HCT116 (cell line): ENCODE measurements around the gene ARHGAP10. TPM values are rescaled to one million over a fixed set of nuclear protein-coding genes. Genes with fewer than 3 reads are reported as not detected.

ENCODE experiments used
- ATAC-seq: fragments of 200-7000 bp; cut with Tn5 transposase; 2 replicates; pipeline ENCODE4 v1.9.1; 2020; ENCODE audit warnings: mild to moderate bottlenecking, moderate library complexity
- BruUV-seq: library from RNA; stranded (reverse); fragments of 400-500 nt; replicated peaks from 2 replicates; lab custom pipeline; 2021; lab: Mats Ljungman, UMichigan
- CTCF ChIA-PET: fragments of 300-600 bp; sonication (Branson Sonifier 250); formaldehyde crosslinking; loops from one replicate; lab custom pipeline; 2021; ENCODE audit warnings: antibody characterized with exemption; lab: Charles Lee
- POLR2A ChIA-PET: fragments of 300-600, 350-600 bp; sonication (Branson Sonifier 250); formaldehyde crosslinking; loops from one replicate; lab custom pipeline; 2021; ENCODE audit warnings: antibody characterized with exemption; lab: Charles Lee
- RAD21 ChIA-PET, 2 experiments: fragments of 300-600 bp; sonication (Branson Sonifier 250); formaldehyde crosslinking; loops; one replicate each; lab custom pipeline; 2023; ENCODE audit warnings: low total read pairs in 2 of 2; ENCODE audit not compliant: uncharacterized antibody in 2 of 2, unreplicated experiment in 2 of 2, low non-redundant PET in 1 of 2; lab: Charles Lee
- DNase-seq: peaks from one replicate; pipeline ENCODE4 v3.0.0-alpha.2; 2010; ENCODE audit warnings: low read depth, low spot score
- H2AFZ ChIP-seq: fragments of 200-600 bp; shearing (Covaris generic), sonication (generic); 2 replicates; pipeline ENCODE4 v1.6.1; 2017; ENCODE audit warnings: low read depth, mixed run types, mixed read lengths, antibody characterized with exemption, low read length; ENCODE audit not compliant: poor library complexity, severe bottlenecking
- H3K27ac ChIP-seq: 2 replicates; pipeline ENCODE4 v1.5.1; 2012; ENCODE audit warnings: low read depth, low read length
- H3K27me3 ChIP-seq: fragments of 200-600 bp; sonication (generic); 2 replicates; pipeline ENCODE4 v1.6.1; 2016; ENCODE audit warnings: mixed run types, low read length, mixed read lengths; ENCODE audit not compliant: insufficient read depth
- H3K36me3 ChIP-seq, 2 experiments: fragments of 200-500 bp in 1 of 2; fragments of 200-600 bp in 1 of 2; sonication (Bioruptor generic) in 1 of 2; sonication (generic) in 1 of 2; 2 replicates each; pipeline versions ENCODE4 v1.5.1 to v1.6.1; 2014 to 2016; ENCODE audit warnings: low read length in 2 of 2, inconsistent platforms in 1 of 2, mixed read lengths in 1 of 2, mixed run types in 1 of 2; ENCODE audit not compliant: insufficient read depth in 2 of 2, control insufficient read depth in 1 of 2
- H3K4me1 ChIP-seq, 2 experiments: fragments of 200-600 bp in 1 of 2; sonication (generic) in 1 of 2; 2 replicates each; pipeline versions ENCODE4 v1.5.1 to v1.6.1; 2012 to 2017; ENCODE audit warnings: low read length in 2 of 2, inconsistent platforms in 1 of 2, mild to moderate bottlenecking in 1 of 2, mixed read lengths in 1 of 2, mixed run types in 1 of 2, moderate library complexity in 1 of 2; ENCODE audit not compliant: insufficient read depth in 2 of 2, control insufficient read depth in 1 of 2
- H3K4me2 ChIP-seq: fragments of 200-600 bp; sonication (generic); 2 replicates; pipeline ENCODE4 v1.6.1; 2017; ENCODE audit warnings: mixed run types, low read length, mixed read lengths
- H3K4me3 ChIP-seq, 2 experiments: fragments of 200-600 bp in 1 of 2; sonication (generic) in 1 of 2; replicated peaks in 1 of 2; 2 replicates each; pipeline ENCODE4 v1.5.1; 2011 to 2016; ENCODE audit warnings: low read length in 2 of 2, control low read depth in 1 of 2, low read depth in 1 of 2, mild to moderate bottlenecking in 1 of 2, mixed read lengths in 1 of 2, mixed run types in 1 of 2
- H3K79me2 ChIP-seq: fragments of 200-600 bp; sonication (generic); 2 replicates; pipeline ENCODE4 v1.6.1; 2017; ENCODE audit warnings: mild to moderate bottlenecking, mixed run types, low read length, moderate library complexity, mixed read lengths; ENCODE audit not compliant: insufficient read depth
- H3K9ac ChIP-seq: fragments of 200-600 bp; sonication (generic); 2 replicates; pipeline ENCODE4 v1.6.1; 2016; ENCODE audit warnings: low read length, mixed read lengths
- H3K9me2 ChIP-seq: fragments of 200-600 bp; sonication (generic), shearing (Covaris generic); 2 replicates; pipeline ENCODE4 v1.6.1; 2017; ENCODE audit warnings: mixed run types, mild to moderate bottlenecking, moderate library complexity; ENCODE audit not compliant: insufficient read depth
- H3K9me3 ChIP-seq, 2 experiments: fragments of 200-500 bp in 1 of 2; fragments of 200-600 bp in 1 of 2; sonication (Bioruptor generic) in 1 of 2; sonication (generic) in 1 of 2; 2 replicates each; pipeline ENCODE4 v1.6.1; 2014 to 2017; ENCODE audit warnings: low read length in 2 of 2, mixed read lengths in 2 of 2, inconsistent platforms in 1 of 2, low read depth in 1 of 2, mild to moderate bottlenecking in 1 of 2, mixed run types in 1 of 2, moderate library complexity in 1 of 2; ENCODE audit not compliant: control insufficient read depth in 1 of 2, insufficient read depth in 1 of 2
- H4K20me1 ChIP-seq: fragments of 200-600 bp; sonication (generic), shearing (Covaris generic); 2 replicates; pipeline ENCODE4 v1.6.1; 2017; ENCODE audit warnings: mixed run types, mild to moderate bottlenecking, moderate library complexity; ENCODE audit not compliant: insufficient read depth
- CBX3 ChIP-seq: IDR thresholded peaks from 2 replicates; pipeline ENCODE4 v1.6.1; 2012; ENCODE audit warnings: low read depth
- EGR1 ChIP-seq: IDR thresholded peaks from 2 replicates; pipeline ENCODE4 v1.6.1; 2012; ENCODE audit warnings: low read depth
- ELF1 ChIP-seq: IDR thresholded peaks from 2 replicates; pipeline ENCODE4 v1.6.1; 2012; ENCODE audit warnings: low read depth, borderline replicate concordance
- EZH2phosphoT487 ChIP-seq: fragments of 200-600 bp; IDR thresholded peaks from 2 replicates; pipeline ENCODE4 v1.6.1; 2018; ENCODE audit warnings: antibody characterized with exemption, borderline replicate concordance
- FOSL1 ChIP-seq: IDR thresholded peaks from 2 replicates; pipeline ENCODE4 v1.6.1; 2012; ENCODE audit warnings: low read depth
- JUND ChIP-seq: IDR thresholded peaks from 2 replicates; pipeline ENCODE4 v1.6.1; 2012
- SIN3A ChIP-seq: IDR thresholded peaks from 2 replicates; pipeline ENCODE4 v1.6.1; 2012; ENCODE audit warnings: low read depth
- SP1 ChIP-seq: IDR thresholded peaks from 2 replicates; pipeline ENCODE4 v1.6.1; 2012; ENCODE audit warnings: low read depth
- SRF ChIP-seq: IDR thresholded peaks from 2 replicates; pipeline ENCODE4 v1.6.1; 2012; ENCODE audit warnings: low read depth
- TCF7L2 ChIP-seq: IDR thresholded peaks from 2 replicates; pipeline ENCODE4 v1.7.0; 2011; ENCODE audit warnings: borderline replicate concordance, inconsistent platforms; ENCODE audit not compliant: insufficient read depth, insufficient read length; ENCODE audit errors: extremely low read depth
- ZFX ChIP-seq: fragments of 450-650 bp; IDR thresholded peaks from 2 replicates; pipeline ENCODE4 v1.6.1; 2017
- ZNF274 ChIP-seq: fragments of 200-500 bp; sonication (Bioruptor generic); IDR thresholded peaks from 2 replicates; pipeline ENCODE4 v1.6.1; 2014; ENCODE audit warnings: mild to moderate bottlenecking, low read depth, low read length, inconsistent platforms
- intact Hi-C: fragments of 100-400 bp; cut with micrococcal nuclease; formaldehyde crosslinking; loops from 2 replicates; pipeline ENCODE4 v1.10.0; 2022
- total RNA-seq: library from RNA; stranded (reverse); gene quantifications from one replicate; pipeline ENCODE4 v1.2.1, GENCODE V29; 2021; ENCODE audit not compliant: unreplicated experiment
- TF ChIP-seq, protein P1 (sequence below): IDR thresholded peaks from 2 replicates; pipeline ENCODE4 v1.6.1; 2012; ENCODE audit warnings: low read depth
- TF ChIP-seq, protein P2 (sequence below), 3 experiments: fragments of 200-600 bp in 1 of 3; sonication (generic) in 1 of 3; IDR thresholded peaks in 2 of 3; conservative IDR thresholded peaks in 1 of 3; 2 replicates each; pipeline ENCODE4 v1.5.1; 2012 to 2017; ENCODE audit warnings: low read depth in 2 of 3, low read length in 2 of 3, antibody characterized with exemption in 1 of 3, borderline replicate concordance in 1 of 3, control low read depth in 1 of 3, mild to moderate bottlenecking in 1 of 3, mixed read lengths in 1 of 3, mixed run types in 1 of 3, moderate library complexity in 1 of 3; ENCODE audit not compliant: insufficient read depth in 1 of 3
- TF ChIP-seq, protein P3 (sequence below): IDR thresholded peaks from 2 replicates; pipeline ENCODE4 v1.6.1; 2011; ENCODE audit warnings: mild to moderate bottlenecking, low read length, moderate library complexity; ENCODE audit not compliant: insufficient replicate concordance; ENCODE audit errors: extremely low read depth

The ARHGAP10 gene
- total RNA-seq, 1 experiment from 2014 or later = 24.7 TPM

DNA sequence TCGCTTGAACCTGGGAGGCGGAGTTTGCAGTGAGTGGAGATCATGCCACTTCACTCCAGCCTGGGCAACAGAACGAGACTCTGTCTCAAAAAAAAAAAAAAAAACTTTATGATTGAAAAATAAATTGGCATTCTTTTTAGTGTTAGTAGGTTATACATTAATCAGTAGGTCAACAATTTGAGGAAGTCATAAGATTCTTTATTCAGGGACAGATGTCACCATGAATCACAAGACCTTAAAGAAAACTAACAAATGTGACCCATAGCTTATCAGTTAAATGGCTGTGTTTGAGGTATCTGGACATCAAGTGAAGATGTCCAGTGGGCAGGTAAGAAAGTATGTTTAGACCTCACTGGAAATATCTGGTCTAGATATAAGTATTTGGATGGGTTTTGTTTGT, 38.7 kb upstream of the ARHGAP10 start:
- DNase-seq = no peak
- Histone ChIP-seq H2AFZ (no peak overlapping the region), H3K9me3 (no peaks in the 10 kb centered on the region), H3K27me3 (no peaks in the 10 kb centered on the region), H4K20me1 (no peaks in the 10 kb centered on the region), H3K4me3 (no peak overlapping the region), H3K9me2 (no peaks in the 10 kb centered on the region), H3K4me1 (no peaks in the 10 kb centered on the region), H3K9ac (no peak overlapping the region), H3K27ac (no peak overlapping the region), H3K79me2 (no peaks in the 10 kb centered on the region), H3K36me3 (no peaks in the 10 kb centered on the region), H3K4me2 (no peak overlapping the region)
- CTCF ChIA-PET = interaction anchor here (0.6 to 1.8 kb wide), 2 partner anchors 17 to 174 kb away, joined by 3 to 8 read pairs; no protein-coding TSS in a partner anchor
- POLR2A ChIA-PET = no interaction called here
- TF ChIP-seq SRF (no peak), SIN3A (no peak), SP1 (no peak), ZFX (no peak), CBX3 (no peak), TCF7L2 (no peak), EZH2phosphoT487 (no peak), ELF1 (no peak), JUND (no peak), FOSL1 (no peak), ZNF274 (no peak), EGR1 (no peak)
- TF ChIP-seq, protein P1, sequence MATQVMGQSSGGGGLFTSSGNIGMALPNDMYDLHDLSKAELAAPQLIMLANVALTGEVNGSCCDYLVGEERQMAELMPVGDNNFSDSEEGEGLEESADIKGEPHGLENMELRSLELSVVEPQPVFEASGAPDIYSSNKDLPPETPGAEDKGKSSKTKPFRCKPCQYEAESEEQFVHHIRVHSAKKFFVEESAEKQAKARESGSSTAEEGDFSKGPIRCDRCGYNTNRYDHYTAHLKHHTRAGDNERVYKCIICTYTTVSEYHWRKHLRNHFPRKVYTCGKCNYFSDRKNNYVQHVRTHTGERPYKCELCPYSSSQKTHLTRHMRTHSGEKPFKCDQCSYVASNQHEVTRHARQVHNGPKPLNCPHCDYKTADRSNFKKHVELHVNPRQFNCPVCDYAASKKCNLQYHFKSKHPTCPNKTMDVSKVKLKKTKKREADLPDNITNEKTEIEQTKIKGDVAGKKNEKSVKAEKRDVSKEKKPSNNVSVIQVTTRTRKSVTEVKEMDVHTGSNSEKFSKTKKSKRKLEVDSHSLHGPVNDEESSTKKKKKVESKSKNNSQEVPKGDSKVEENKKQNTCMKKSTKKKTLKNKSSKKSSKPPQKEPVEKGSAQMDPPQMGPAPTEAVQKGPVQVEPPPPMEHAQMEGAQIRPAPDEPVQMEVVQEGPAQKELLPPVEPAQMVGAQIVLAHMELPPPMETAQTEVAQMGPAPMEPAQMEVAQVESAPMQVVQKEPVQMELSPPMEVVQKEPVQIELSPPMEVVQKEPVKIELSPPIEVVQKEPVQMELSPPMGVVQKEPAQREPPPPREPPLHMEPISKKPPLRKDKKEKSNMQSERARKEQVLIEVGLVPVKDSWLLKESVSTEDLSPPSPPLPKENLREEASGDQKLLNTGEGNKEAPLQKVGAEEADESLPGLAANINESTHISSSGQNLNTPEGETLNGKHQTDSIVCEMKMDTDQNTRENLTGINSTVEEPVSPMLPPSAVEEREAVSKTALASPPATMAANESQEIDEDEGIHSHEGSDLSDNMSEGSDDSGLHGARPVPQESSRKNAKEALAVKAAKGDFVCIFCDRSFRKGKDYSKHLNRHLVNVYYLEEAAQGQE = no peak
- TF ChIP-seq, protein P2, sequence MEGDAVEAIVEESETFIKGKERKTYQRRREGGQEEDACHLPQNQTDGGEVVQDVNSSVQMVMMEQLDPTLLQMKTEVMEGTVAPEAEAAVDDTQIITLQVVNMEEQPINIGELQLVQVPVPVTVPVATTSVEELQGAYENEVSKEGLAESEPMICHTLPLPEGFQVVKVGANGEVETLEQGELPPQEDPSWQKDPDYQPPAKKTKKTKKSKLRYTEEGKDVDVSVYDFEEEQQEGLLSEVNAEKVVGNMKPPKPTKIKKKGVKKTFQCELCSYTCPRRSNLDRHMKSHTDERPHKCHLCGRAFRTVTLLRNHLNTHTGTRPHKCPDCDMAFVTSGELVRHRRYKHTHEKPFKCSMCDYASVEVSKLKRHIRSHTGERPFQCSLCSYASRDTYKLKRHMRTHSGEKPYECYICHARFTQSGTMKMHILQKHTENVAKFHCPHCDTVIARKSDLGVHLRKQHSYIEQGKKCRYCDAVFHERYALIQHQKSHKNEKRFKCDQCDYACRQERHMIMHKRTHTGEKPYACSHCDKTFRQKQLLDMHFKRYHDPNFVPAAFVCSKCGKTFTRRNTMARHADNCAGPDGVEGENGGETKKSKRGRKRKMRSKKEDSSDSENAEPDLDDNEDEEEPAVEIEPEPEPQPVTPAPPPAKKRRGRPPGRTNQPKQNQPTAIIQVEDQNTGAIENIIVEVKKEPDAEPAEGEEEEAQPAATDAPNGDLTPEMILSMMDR (IDR thresholded peaks at IDR 0.05 in 2 of 3, conservative IDR thresholded peaks at IDR 0.05 in 1 of 3; ENCODE audit: borderline replicate concordance in 1 of 3, insufficient read depth in 1 of 3, low read depth in 2 of 3, low read length in 2 of 3) = no peak
- TF ChIP-seq, protein P3, sequence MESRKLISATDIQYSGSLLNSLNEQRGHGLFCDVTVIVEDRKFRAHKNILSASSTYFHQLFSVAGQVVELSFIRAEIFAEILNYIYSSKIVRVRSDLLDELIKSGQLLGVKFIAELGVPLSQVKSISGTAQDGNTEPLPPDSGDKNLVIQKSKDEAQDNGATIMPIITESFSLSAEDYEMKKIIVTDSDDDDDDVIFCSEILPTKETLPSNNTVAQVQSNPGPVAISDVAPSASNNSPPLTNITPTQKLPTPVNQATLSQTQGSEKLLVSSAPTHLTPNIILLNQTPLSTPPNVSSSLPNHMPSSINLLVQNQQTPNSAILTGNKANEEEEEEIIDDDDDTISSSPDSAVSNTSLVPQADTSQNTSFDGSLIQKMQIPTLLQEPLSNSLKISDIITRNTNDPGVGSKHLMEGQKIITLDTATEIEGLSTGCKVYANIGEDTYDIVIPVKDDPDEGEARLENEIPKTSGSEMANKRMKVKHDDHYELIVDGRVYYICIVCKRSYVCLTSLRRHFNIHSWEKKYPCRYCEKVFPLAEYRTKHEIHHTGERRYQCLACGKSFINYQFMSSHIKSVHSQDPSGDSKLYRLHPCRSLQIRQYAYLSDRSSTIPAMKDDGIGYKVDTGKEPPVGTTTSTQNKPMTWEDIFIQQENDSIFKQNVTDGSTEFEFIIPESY = no peak
- no peak for ATAC-seq
- RAD21 ChIA-PET = no interaction called here
- BruUV-seq = no TSS peak
- intact Hi-C loops = loop anchor here (5.0 kb wide), 1 partner anchor 174 kb away; no protein-coding TSS in a partner anchor
